ENCODE data around the gene RTP5.
"Not testable (repeated sequence)": the region's sequence is repeated elsewhere in the genome, so short reads cannot be mapped to it uniquely, and the experiment has no call there.

RTP5 gene

GRCh38 chr2:241901018-241901380, 31.5 kb downstream of the RTP5 start:
- no peak overlapping the region for H3K27ac ChIP-seq (ENCODE audit: low read depth, low read length)
- H3K27me3 ChIP-seq (ENCODE audit: insufficient read depth, low read length), result no peaks in the 10 kb centered on the region
- no peak overlapping the region for H2AFZ ChIP-seq (ENCODE audit: low read length, unreplicated experiment)
- H3K4me1 ChIP-seq (ENCODE audit: control insufficient read depth, insufficient read depth, low read length, unreplicated experiment), result no peaks in the 10 kb centered on the region
- no peaks in the 10 kb centered on the region for H3K36me3 ChIP-seq (ENCODE audit: insufficient read depth, low read length)
- H3K79me2 ChIP-seq (ENCODE audit: control insufficient read depth, insufficient read depth, low read length, unreplicated experiment), result no peaks in the 10 kb centered on the region
- no peak overlapping the region for H3K4me3 ChIP-seq (ENCODE audit: low read depth, low read length)

DNA sequence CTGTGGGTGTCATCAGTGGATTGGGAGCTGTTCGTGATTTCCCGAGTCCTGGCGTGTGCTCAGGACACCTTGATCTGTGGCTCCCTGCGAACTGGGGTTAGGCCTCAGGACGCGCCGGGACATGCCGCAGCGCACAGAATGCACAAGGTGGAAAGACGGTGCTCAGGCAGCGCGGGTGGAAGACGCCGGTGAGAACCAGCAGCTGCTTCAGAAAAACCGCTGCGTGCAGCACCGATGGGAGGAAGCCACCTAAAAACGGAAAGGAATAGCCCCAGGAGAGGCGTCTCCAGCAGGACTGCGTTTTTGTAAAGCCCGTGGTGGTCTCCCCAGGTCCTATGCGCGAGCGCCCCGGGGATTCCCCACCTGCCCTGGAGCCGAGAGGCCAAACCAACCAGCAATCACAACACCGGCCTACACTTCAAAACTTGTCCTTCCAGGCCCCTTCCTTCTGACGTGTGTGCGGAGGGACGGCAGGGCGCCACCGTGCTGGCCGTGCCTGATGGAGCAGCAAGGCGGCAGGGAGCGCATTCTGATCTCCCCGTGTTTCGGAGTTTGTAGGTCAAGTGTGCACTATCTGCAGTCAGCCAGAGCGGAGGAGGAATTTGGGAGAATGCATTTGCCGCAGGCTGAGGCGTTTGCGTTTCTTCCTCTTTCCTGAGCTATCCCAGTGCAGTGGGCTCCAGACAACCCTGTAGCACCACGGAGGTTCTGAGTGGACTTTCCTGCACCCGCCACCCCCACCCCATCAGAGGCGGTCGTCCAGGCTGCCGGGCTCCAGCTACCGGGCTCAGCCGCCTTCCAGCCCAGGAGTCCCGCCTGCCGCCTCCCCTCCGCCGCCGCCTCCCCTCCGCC, 32.2 kb downstream of the RTP5 start:
- H3K4me3 ChIP-seq (ENCODE audit: low read depth, low read length), result no peak overlapping the region
- no peak overlapping the region for H2AFZ ChIP-seq (ENCODE audit: low read length, unreplicated experiment)
- no peaks in the 10 kb centered on the region for H3K4me1 ChIP-seq (ENCODE audit: control insufficient read depth, insufficient read depth, low read length, unreplicated experiment)
- H3K36me3 ChIP-seq (ENCODE audit: insufficient read depth, low read length), result no peaks in the 10 kb centered on the region
- no peaks in the 10 kb centered on the region for H3K27me3 ChIP-seq (ENCODE audit: insufficient read depth, low read length)
- no peaks in the 10 kb centered on the region for H3K79me2 ChIP-seq (ENCODE audit: control insufficient read depth, insufficient read depth, low read length, unreplicated experiment)
- no peak overlapping the region for H3K27ac ChIP-seq (ENCODE audit: low read depth, low read length)

GRCh38 chr2:241902357-241902991, 32.9 kb downstream of the RTP5 start:
- H3K4me1 ChIP-seq (ENCODE audit: control insufficient read depth, insufficient read depth, low read length, unreplicated experiment), result no peaks in the 10 kb centered on the region
- H3K27me3 ChIP-seq (ENCODE audit: insufficient read depth, low read length), result no peaks in the 10 kb centered on the region
- H3K36me3 ChIP-seq (ENCODE audit: insufficient read depth, low read length), result no peaks in the 10 kb centered on the region
- H3K4me3 ChIP-seq (ENCODE audit: low read depth, low read length), result no peak overlapping the region
- no peaks in the 10 kb centered on the region for H3K79me2 ChIP-seq (ENCODE audit: control insufficient read depth, insufficient read depth, low read length, unreplicated experiment)
- H3K27ac ChIP-seq (ENCODE audit: low read depth, low read length), result no peak overlapping the region
- no peak overlapping the region for H2AFZ ChIP-seq (ENCODE audit: low read length, unreplicated experiment)

DNA sequence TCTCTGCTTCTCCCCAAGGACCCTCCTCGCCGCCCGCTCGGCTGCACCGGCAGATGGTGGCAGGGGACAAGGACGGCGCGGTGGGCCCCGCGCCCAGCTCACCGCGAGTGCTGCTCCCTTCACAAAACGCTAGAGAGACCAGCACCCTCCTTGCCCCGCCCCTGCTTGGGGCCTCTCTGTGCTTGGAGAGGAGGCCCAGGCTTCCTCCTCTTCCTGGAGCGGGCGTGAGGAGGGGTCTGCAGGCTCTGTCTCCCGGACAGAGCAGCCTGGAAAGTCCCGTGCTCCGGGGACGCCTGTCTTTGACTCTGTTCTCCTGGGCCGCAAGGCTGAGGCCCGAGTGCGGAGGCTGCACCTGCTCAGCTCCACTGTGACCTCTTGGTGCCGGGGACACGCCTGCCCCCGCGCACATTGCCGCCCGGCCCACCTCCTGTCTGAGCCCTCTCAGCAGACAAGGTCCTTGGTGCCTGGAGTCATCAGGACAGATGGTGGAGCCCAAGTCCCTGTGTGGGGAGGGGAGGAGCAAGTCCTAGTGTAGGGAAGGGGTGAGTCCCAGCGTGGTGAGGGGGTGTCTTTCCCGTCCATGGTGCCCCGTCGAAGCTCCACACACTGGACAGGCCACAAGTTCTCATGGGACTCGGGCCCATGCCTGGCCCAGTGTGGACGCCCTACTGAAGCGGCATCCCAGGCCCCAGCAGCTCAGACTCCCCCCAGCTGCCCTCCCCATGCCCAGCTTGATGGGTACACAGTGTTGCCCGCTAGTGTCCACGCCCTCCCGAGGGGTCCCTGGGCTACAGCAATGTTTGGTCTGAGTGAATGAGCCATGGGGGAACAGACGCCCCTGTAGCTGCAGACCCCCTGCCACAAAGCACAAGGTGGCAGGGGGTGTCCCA, 33.8 kb downstream of the RTP5 start:
- Histone ChIP-seq H3K79me2 (ENCODE audit: control insufficient read depth, insufficient read depth, low read length, unreplicated experiment) (no peaks in the 10 kb centered on the region), H3K4me1 (ENCODE audit: control insufficient read depth, insufficient read depth, low read length, unreplicated experiment) (no peaks in the 10 kb centered on the region), H3K27ac (ENCODE audit: low read depth, low read length) (no peak overlapping the region), H2AFZ (ENCODE audit: low read length, unreplicated experiment) (no peak overlapping the region), H3K4me3 (ENCODE audit: low read depth, low read length) (no peak overlapping the region), H3K27me3 (ENCODE audit: insufficient read depth, low read length) (no peaks in the 10 kb centered on the region), H3K36me3 (ENCODE audit: insufficient read depth, low read length) (no peaks in the 10 kb centered on the region)

DNA sequence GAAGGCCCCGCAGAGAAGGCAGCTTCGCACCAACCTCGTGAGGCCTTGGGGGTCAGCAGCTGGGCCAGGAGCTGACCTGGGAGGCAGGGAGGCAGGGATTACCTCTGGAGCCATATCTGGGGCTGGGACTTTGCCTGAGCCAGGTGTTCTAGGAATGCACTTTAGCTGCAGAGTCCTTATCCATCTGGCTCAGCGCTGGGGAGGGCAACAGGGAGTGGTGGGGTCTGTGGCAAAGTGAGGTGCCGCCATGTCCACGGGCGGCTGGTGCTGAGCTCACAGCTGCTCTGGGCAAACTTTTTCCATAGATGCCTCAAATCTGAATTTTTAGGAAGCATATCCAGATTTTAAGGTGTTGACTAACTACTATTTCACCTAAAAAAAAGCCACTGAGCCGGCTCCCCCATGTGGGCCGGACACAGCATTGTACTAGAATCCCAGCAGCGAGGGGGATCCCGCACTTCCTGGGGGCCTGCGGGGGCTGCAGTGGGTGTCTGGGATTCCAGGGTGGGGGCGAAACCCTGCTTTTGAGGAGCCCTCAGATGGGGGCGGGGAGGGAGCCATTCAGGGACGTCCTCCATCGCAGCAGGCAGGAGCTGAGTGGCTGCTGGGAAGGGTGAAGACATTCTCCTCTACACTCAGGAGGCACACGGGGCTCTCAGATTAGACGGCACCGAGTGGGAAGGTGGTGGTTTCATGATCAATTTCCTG, 34.6 kb downstream of the RTP5 start:
- Histone ChIP-seq H2AFZ (ENCODE audit: low read length, unreplicated experiment) (no peak overlapping the region), H3K36me3 (ENCODE audit: insufficient read depth, low read length) (no peaks in the 10 kb centered on the region), H3K27ac (ENCODE audit: low read depth, low read length) (no peak overlapping the region), H3K4me3 (ENCODE audit: low read depth, low read length) (no peak overlapping the region), H3K4me1 (ENCODE audit: control insufficient read depth, insufficient read depth, low read length, unreplicated experiment) (no peaks in the 10 kb centered on the region), H3K27me3 (ENCODE audit: insufficient read depth, low read length) (no peaks in the 10 kb centered on the region), H3K79me2 (ENCODE audit: control insufficient read depth, insufficient read depth, low read length, unreplicated experiment) (no peaks in the 10 kb centered on the region)

GRCh38 chr2:241904791-241905710, 35.5 kb downstream of the RTP5 start:
- no peak overlapping the region for H3K27ac ChIP-seq (ENCODE audit: low read depth, low read length)
- H3K27me3 ChIP-seq (ENCODE audit: insufficient read depth, low read length), result no peaks in the 10 kb centered on the region
- H3K36me3 ChIP-seq (ENCODE audit: insufficient read depth, low read length), result no peaks in the 10 kb centered on the region
- no peak overlapping the region for H2AFZ ChIP-seq (ENCODE audit: low read length, unreplicated experiment)
- no peaks in the 10 kb centered on the region for H3K79me2 ChIP-seq (ENCODE audit: control insufficient read depth, insufficient read depth, low read length, unreplicated experiment)
- no peak overlapping the region for H3K4me3 ChIP-seq (ENCODE audit: low read depth, low read length)
- H3K4me1 ChIP-seq (ENCODE audit: control insufficient read depth, insufficient read depth, low read length, unreplicated experiment), result no peaks in the 10 kb centered on the region

- Histone ChIP-seq H3K4me1 (ENCODE audit: control insufficient read depth, insufficient read depth, low read length, unreplicated experiment) (no peaks in the 10 kb centered on the region), H3K27ac (ENCODE audit: low read depth, low read length) (no peak overlapping the region), H2AFZ (ENCODE audit: low read length, unreplicated experiment) (no peak overlapping the region), H3K79me2 (ENCODE audit: control insufficient read depth, insufficient read depth, low read length, unreplicated experiment) (no peaks in the 10 kb centered on the region), H3K36me3 (ENCODE audit: insufficient read depth, low read length) (no peaks in the 10 kb centered on the region), H3K27me3 (ENCODE audit: insufficient read depth, low read length) (no peaks in the 10 kb centered on the region), H3K4me3 (ENCODE audit: low read depth, low read length) (no peak overlapping the region)
Measured at GRCh38 chr2:241905716-241906377, 36.3 kb downstream of the RTP5 start.

DNA sequence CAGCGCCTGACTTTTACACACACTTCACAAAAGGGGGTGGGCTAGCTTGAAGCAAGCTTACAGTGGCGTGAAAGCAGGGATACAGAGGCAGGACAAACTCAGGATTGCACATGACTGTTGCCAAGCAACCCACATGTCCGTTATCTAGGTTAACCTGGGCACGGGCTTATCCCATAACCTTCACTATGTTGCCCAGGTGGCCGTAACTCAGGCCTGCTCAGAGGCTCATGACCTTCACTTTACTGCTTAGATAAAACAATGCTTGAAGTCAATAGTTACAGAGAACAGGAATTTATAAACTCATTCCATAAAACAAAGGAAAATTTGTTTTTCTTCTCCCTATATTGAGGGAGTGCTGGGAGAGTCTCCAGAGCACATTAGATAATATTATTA, 36.8 kb downstream of the RTP5 start:
- not testable (repeated sequence) for H3K36me3 ChIP-seq (ENCODE audit: insufficient read depth, low read length); H3K4me3 ChIP-seq (ENCODE audit: low read depth, low read length); H3K4me1 ChIP-seq (ENCODE audit: control insufficient read depth, insufficient read depth, low read length, unreplicated experiment); H3K27ac ChIP-seq (ENCODE audit: low read depth, low read length); H3K79me2 ChIP-seq (ENCODE audit: control insufficient read depth, insufficient read depth, low read length, unreplicated experiment); H3K27me3 ChIP-seq (ENCODE audit: insufficient read depth, low read length); H2AFZ ChIP-seq (ENCODE audit: low read length, unreplicated experiment)

DNA sequence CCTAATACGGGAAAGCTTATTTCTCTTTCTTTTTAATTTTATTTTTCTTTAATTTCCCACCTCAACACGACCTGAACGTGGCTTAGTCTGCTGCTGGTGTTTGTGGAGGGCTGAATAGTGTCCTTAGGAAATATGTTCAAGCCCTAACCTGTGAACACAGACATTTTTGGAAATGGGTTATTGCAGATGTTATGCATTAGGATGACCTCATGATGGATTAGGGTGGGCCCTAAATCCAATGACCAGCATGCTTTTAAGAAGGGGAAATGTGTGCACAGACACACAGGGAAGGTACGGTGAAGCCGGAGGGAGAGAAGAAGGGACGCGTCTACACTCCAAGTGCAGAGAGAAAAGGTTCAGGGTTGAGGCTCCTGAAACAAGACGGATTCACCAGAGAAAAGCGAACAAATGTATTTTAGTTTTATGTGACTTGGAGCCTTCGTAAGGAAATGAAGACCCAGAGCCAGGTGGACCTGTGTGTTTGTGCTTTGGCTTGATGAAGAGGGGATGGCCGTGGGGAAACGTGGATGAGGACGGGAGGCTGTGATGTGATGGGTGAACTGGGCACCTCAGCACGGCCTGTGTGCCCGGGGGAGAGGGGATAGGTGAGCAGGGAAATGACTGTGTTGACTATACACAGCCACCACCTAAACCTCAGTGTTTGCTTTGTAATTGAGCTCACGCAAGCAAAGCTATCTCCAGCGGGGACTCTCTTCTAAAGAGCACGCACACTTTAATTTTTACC, 37.5 kb downstream of the RTP5 start:
- Histone ChIP-seq H3K4me1 (ENCODE audit: control insufficient read depth, insufficient read depth, low read length, unreplicated experiment) (no peaks in the 10 kb centered on the region), H3K27me3 (ENCODE audit: insufficient read depth, low read length) (no peaks in the 10 kb centered on the region), H3K4me3 (ENCODE audit: low read depth, low read length) (no peak overlapping the region), H2AFZ (ENCODE audit: low read length, unreplicated experiment) (no peak overlapping the region), H3K79me2 (ENCODE audit: control insufficient read depth, insufficient read depth, low read length, unreplicated experiment) (no peaks in the 10 kb centered on the region), H3K27ac (ENCODE audit: low read depth, low read length) (no peak overlapping the region), H3K36me3 (ENCODE audit: insufficient read depth, low read length) (no peaks in the 10 kb centered on the region)
